HG03354 (cell line): Measurements from ENCODE around the gene IVNS1ABP.

Source experiments
- ATAC-seq: cut with Tn5 transposase; IDR thresholded peaks from one replicate; pipeline ENCODE4 v1.9.1; 2021; ENCODE audit warnings: mild to moderate bottlenecking; ENCODE audit not compliant: unreplicated experiment, poor library complexity, severe bottlenecking

IVNS1ABP gene

DNA sequence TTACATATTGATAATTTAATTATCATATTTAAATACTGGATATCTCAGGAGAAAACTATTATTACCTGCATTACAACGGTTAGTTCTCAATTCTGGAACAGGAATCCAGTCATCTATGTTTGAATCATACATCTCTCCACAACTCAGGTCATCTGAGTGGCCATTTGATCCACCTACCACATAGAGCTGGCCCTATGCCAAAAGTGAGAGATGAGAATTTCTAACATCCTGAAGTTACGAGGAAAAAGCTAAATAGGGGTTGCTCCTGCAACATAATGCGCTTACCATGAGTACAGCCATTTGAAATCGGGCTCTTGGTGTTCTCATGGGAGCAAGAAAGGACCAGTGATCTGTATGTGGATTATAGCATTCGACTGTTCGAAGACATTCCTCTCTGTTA lies 16.9 kb downstream of the IVNS1ABP start:
- no peak for ATAC-seq

DNA sequence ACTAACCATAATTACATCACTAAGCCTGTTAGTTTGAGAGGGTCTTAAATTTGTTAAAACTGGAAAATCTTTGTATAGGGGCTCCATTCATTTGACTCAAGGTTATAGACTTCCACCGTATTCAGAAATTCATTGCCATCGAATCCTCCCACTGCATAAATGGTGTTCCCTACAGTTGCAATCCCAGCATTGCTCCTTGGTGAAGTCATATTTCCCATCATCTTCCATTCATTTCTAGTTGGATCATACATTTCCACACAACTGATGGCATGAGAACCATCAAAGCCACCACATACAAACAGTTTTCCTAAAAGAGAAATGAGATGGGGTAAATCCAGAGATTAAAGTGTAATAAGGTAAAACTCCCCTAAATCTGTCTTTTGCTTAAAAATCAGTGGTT lies 19.1 kb downstream of the IVNS1ABP start:
- no peak for ATAC-seq

DNA sequence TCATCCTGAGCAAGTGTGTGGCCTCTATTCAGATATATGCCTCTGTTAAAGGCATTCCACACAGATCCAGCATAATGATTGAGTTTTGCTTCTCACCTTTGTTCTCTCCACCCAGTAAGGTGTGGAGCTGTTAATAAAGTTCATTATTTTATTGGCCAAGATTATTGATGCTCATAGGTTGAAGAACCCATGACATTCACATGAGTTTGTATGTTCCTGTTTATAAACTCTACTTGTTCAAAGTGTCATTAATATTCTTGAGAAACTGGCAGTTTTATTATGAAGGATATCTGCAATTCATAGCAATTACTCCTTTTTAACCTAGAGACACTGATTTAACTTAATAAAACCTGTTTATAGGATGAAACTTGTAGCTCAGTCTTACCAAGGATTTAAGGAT lies 22.0 kb downstream of the IVNS1ABP start:
- no peak for ATAC-seq

DNA sequence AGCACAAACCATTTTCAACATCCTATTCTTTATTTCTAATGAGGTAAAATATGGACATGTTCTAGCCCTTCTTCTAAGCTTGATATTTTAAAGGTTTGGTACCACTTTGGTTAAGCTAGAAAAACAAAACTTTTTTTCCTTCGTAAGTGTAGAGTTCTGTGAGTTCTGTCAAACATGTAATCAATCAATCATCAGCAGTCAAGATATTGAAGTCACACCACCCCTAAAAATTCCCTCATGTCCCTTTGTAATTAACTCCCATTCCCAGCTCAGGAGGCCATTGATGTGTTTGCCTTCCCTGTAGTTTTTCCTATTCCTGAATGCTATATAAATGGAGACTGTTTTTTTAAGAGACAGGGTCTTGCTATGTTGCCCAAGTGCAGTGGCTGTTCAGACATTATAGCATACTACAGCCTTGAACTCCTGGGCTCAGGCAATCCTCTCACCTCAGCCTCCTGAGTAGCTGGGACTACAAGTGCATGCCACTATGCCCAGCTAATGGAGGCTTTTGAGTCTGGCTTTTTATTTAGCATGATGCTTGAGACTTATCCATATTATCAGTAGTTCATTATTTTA lies 23.0 kb downstream of the IVNS1ABP start:
- no peak for ATAC-seq

DNA sequence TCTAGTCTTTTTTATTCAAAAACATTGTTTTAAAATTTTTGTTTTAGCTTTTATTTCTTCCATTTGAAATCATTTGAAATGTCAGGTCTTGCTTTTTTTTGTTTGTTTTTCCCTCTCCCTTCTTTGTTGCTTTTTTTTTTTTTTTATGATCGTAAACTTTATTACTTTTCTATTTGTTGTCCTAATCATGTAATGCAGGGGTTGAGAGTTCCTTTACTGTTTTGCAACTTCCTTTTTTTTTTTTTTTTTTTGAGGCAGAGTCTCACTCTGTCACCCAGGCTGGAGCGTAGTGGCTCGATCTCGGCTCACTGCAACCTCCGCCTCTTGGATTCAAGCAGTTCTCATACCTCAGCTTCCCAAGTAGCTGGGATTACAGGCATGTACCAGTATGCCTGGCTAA lies 24.8 kb downstream of the IVNS1ABP start:
- no peak for ATAC-seq

DNA sequence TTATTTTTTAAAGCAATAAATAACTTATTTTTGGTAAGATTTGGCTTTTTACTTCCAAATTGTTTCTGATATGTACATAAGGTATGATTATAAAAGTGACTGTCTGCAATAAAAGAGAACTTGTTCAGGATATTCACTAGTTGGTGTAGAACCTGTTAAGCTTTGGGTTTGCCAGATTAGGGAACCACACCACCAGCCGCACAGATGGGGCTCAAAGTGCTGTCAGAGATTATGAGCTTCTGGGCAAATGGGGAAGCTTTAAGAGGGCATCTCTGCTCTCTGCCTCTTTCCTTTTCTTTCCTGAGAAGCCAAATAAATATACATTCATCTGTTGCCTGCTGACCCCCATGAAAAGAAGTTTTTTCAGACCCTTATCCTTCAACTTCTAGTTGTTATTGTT lies 25.4 kb downstream of the IVNS1ABP start:
- ATAC-seq, result no peak

DNA sequence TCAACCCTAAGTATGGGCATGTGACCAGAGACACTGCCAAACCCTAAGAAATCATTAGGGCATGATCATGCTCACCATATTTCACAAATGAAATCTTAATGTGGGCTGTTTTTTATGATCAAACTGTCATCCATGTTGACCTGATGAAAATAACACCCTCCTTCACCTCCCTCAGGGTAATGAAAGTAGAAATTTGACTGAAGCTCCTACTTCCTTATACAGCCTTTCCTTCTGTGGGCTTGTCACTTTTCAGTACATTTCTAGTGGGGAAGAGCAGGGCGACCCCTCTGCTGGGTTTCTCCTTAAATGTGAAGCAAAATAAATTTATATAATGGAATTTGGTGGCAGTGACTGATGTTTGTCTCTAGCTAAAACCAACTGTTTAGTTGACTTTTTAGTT lies 25.9 kb downstream of the IVNS1ABP start:
- no peak for ATAC-seq

DNA sequence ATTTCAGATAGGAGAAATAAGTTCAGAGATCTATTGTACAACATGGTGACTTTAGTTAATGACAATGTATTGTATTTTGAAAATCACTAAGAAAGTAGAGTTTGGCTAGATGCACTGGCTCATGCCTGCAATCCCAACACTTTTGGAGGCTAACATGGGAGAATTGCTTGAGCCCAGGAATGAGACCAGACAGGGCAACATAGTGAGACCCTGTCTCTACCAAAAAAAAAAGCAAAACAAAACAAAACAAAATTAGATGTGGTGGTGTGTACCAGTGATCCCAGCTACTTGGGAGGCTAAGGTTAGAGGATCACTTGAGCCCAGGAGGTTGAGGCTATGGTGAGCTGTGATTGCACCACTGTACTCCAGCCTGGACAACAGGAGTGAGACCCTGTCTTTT lies 27.2 kb downstream of the IVNS1ABP start:
- no peak for ATAC-seq

DNA sequence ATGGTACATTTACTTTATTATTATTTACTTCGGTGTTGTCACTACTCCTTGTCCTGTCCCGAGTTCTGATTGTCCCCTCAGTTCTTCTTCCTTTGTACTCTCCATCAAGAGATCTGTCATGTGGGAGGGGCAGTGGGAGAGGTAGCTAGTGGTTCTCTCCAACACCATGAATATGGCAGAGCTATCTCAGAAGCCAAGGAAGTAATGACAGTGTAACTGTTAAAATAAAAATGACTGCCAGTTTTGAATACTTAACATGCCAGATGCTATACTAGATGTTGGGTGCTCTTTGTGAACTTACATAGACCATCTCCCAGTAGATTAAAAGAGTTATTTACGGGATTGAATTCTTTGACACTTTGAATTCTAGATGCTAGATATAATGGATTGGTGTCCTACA lies 28.6 kb downstream of the IVNS1ABP start:
- ATAC-seq, result no peak

DNA sequence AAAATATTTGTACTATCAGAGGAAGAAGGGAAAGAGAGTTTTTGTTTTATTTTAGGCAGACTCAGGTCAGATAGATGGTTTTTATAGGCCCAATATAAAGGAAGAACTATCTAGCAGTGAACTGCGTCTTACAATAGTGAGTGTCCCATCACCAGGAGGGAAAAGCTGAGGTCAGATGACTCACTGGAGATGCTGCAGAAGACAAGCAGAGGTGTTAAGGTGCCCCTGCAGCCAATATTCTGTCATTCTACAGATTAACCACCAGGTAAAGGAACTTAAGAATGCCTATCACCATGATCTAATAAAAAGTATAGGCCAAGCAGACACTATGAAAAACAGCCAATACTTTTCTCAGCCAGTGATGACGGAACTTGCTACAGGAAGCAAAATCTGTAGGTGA lies 29.6 kb downstream of the IVNS1ABP start:
- ATAC-seq, result no peak

DNA sequence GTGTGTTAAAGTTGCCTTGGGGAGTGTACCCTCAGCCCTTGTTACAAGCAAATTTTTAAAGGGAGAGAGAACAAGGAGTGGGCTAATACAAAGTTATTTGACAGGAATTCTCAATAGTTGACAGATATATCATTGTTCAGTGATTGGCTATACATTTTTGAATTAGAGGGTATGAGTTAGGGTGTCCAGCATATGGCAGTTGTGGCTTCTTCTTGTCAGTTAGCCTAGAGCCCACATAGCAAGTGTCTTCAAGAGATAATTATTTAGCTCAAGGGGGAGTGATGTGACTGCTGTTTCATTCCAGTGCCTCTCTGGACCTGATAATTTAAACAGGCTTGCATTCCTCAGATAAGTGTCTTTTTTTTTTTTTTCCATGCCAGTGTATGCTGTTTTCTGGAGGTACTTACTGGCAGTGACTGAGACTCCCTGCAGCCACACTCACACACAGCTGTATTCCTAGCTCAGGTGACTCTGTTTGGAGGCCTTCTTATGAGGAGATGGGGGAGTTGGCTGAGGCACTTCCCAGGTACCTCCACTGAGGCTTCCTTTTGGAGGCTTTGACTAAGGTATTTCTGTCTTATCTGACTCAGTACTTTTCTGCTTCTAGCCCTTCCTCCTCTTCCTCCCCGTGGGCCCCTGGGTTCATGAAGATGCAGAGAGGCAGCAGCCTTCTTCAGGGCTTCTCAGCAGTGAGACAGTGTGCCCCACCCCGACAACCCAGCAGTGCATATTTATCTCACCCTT lies 32.3 kb downstream of the IVNS1ABP start:
- ATAC-seq, result no peak

DNA sequence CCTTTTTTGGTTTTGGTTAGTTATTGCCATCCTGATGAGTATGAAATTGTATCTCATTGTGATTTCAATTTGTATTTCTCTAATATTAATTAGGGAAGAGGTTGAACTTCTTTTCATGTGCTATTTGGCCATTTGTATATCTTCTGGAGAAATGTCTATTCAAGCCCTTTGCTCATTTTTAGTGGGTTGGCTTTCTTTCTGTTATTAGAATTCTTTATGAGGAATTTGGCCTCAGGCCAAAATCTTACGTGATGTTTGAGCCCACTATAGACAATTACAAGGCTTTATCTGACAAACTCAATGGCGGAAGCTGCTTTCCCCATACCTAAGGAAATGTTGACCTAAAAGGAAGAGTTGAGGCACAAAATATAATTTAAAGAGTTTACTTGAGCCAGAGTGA lies 32.9 kb downstream of the IVNS1ABP start:
- ATAC-seq, result no peak

DNA sequence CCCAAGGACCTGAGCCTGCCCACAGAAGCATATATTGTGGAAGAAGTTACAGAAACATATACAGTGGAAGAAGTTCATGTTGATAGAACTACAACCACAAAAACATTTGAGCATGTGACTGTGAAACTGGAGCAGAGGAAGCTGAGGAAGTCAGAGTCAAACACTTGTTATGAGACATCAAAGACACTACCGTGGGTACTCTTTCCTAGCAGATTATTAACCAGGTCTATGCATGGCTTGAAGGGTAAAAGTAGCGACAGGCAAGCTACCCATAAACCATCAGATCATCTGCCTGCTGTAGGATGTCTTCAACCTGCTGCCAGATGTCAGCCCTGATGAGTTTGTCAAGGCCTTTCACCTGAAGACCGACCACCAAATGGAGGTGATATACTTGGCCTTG lies 35.8 kb downstream of the IVNS1ABP start:
- peak; percentile 97 for ATAC-seq

DNA sequence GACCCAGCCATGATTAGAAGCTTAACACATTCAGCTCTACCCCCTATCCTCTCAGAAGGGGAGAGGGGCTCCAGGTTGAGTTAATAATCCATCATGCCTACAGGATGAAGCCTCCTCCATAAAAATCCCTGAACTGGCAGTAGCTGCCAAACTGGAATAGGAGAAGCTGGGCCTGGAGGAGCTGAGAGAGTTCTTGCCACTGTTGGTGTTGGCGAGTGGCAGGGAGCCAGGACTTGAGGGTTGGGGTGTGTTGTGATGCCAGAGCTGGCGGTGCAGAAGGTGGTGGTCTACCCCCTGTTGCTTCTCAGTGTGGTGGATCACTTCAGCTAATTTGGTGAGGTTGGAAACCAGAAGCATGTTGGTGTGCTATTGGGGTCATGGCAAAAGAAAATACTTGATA lies 36.5 kb downstream of the IVNS1ABP start:
- no peak for ATAC-seq

DNA sequence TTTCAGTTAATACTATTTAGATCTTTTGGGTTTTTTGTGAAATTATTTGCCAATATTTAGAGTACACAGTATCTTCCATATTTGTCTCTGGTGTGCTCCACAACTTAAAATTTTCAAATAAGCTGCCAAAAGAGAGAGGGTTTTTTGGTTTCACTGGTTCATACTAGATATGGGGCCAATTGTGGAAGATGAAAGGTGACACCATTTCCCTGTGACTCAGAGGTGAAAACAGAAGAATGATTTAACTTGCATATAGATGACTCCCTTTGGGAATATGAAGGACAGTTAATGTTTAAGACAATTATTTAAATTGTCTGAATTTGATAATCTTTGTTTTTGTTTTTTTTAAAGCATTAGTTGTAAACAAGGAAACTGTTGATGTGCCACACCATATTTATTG lies 37.5 kb downstream of the IVNS1ABP start:
- ATAC-seq, result no peak

DNA sequence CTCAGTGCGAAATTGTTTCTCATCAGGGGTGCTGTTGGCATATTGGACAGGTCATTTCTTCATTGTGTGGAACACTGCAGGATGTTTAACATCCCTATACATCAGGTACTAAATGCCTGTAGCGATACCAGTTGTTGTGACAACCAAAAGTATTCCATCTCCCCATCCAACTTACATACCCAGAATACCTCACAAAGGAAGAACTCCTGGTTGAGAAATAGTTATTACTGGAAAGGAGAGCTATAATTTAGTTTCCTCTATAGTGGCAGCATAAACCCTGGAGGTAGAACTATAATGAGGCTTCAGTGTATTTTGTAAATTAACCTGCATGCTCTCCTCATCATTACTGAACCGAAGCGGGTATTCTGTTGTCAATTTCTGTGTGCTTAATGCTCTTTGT lies 45.1 kb downstream of the IVNS1ABP start:
- ATAC-seq, result no peak

DNA sequence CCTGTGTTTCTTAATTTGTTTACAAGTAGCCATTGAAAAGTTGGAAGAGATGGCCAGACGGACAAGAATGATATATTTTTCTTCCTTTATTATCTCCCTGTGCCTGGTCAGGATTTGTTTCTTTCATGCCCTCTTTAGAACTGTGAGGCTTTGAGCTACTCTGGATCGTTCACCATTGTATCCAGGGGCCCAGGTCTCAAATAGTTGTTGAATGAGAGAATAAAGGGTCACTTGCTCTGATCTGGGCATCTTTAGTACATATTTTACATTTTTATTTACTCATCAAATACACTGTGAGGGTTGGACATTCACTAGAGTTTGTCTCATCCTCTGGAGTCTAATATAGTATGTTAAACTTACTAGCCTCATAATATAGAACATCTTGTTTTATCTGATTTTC lies 48.7 kb downstream of the IVNS1ABP start:
- ATAC-seq, result no peak

DNA sequence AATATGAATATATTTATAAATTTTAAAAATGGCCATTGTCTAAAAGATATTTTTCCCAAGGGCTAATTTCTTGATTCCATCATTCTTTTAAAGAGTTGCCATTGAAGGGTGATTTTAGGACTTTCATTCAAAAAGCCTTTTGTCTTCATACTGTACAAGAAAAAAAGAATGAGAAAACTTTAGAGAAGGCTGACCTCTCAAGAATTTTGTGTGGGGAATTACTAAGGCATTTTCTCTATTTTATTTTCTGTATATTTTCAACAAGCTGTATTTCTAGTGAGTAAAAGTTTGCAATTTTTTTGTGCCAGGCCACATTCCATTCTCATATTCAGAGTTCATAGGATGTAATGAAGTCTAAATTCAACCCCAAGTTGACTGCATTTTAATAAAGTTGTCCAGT lies 49.3 kb downstream of the IVNS1ABP start:
- no peak for ATAC-seq

DNA sequence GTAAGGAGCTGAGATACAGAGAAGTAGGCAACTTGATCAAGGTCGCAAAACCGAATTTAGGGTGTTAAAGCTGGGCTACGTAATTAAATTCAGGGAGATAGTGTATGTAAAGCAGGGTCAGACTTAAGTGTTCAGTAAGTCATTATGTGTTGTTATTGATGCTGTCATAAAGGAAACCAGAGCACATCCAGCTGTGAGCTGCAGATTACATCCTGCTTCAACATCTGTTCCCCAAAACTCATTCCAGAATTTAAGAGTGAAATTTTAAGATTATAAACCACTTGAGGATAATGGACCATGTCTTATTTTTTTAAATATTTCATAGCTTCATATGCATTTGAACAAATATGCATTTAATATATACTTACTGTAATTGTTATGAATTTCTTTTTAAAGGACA lies 49.7 kb downstream of the IVNS1ABP start:
- no peak for ATAC-seq

DNA sequence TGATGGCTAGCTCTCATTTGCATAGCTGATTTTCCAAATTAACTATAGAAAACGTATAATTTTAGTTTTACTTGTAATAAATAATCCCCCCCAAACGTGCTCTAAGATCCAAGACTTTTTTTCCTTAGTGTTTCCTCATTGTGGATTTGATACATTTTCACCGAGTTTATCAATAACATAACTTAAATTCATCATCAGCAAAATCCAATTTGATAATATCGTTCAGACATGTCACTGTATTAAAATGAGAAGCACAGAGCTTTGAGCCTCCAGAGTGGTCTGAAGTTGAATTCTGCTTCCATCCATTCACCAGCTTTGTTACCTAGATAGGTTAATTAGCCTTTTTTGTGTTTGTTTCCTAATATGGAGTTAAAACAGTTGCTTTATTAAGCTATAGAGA lies 51.7 kb downstream of the IVNS1ABP start:
- ATAC-seq, result no peak

DNA sequence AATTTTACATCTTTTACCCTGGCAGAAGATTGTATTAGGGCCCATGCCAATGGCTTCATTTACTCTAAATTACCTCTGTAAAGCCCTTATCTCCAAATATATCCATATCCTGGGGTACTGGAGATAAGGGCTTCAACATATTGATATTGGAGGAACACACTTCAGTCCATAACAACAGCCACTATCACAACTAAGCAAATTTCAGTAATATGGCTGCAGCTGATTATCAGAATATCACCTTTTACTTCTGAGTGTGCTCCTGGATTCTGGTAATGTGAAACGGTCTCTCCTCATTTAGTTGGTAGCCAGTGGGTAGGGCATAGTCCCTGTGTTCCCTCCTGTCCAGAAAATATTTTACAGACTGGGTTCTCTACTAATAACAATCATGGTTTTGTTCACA lies 53.3 kb downstream of the IVNS1ABP start:
- ATAC-seq, result no peak

DNA sequence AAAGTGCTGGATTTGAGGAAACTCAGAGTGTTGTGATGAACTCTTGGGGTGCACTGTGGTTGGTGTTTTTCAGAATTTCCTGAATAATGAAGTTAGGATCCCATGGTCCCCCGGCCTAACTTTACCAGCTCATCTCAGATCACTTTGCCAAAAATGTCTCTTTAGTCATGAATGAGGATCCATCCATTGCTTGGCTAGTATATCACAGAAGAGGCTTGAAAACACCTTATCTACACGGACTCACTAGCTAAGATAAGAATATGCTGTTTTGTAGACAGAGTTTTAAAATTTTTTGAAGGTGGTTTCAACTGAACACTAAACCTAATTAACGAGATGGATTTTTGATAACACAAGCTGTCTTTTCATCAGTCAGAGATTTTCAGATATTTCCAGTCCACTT lies 53.8 kb downstream of the IVNS1ABP start:
- ATAC-seq, result no peak
